ENCODE results near the gene FOSL2.

Gene FOSL2

DNA sequence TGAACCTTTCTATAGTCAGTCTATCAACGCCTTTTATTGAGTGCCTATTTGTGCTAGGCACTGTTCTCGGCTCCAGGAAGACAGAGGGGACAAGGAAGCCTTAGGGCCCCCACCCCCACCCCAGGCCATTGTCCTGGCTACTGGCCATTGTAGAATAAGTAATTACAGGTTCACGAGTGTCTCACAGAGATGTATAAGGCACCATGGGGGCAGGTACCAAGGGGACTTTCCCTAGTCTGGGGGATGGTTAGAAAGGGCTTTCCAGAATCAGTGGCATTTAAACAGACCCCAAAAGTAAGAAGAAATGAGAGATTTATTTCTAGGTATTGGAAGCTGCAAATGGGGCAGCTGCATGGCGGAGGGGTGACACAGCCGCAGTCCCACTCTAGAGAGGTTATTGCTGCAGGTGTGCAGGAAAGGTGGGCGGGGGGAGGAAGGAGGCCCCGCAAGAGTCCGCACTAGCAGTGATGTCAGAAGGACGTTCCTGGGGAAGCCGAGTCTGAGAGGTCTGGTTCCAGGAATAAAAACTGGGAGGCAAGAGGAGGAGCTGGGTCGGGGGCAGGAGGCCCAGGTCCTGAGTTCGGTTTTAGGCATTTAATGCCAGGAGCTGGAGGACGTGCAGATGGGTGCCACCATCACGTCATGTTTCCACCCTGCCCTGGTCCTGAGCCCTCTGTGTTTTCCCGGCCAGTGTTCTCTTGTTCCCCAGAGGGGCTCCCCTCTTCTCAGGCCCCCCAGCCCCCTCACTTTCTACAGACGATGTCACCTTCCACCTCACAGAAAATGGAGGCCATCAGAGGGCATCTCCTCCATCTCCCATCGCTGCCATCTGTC is 30.5 kb downstream of the FOSL2 start:
- H2AFZ ChIP-seq (ENCODE audit: low read depth): no peak overlapping the region
- H3K4me1 ChIP-seq (ENCODE audit: low read depth, poor library complexity, severe bottlenecking): no peaks in the 10 kb centered on the region
- H4K20me1 ChIP-seq (ENCODE audit: insufficient read depth): no peaks in the 10 kb centered on the region
- H3K36me3 ChIP-seq (ENCODE audit: insufficient read depth): no peaks in the 10 kb centered on the region
- TF ChIP-seq, protein P1, sequence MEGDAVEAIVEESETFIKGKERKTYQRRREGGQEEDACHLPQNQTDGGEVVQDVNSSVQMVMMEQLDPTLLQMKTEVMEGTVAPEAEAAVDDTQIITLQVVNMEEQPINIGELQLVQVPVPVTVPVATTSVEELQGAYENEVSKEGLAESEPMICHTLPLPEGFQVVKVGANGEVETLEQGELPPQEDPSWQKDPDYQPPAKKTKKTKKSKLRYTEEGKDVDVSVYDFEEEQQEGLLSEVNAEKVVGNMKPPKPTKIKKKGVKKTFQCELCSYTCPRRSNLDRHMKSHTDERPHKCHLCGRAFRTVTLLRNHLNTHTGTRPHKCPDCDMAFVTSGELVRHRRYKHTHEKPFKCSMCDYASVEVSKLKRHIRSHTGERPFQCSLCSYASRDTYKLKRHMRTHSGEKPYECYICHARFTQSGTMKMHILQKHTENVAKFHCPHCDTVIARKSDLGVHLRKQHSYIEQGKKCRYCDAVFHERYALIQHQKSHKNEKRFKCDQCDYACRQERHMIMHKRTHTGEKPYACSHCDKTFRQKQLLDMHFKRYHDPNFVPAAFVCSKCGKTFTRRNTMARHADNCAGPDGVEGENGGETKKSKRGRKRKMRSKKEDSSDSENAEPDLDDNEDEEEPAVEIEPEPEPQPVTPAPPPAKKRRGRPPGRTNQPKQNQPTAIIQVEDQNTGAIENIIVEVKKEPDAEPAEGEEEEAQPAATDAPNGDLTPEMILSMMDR (conservative IDR thresholded peaks at IDR 0.05; ENCODE audit: low read depth, low read length): no peak
- no peak overlapping the region for H3K4me2 ChIP-seq
- H3K9ac ChIP-seq: no peak overlapping the region
- no peaks in the 10 kb centered on the region for H3K27me3 ChIP-seq (ENCODE audit: insufficient read depth, low read depth)
- H3K4me3 ChIP-seq (IDR thresholded peaks at IDR 0.05; ENCODE audit: insufficient read depth, low read depth, low read length): no peak overlapping the region
- no peak overlapping the region for H3K27ac ChIP-seq
- H3K79me2 ChIP-seq (ENCODE audit: insufficient read depth, low read depth): no peaks in the 10 kb centered on the region

DNA sequence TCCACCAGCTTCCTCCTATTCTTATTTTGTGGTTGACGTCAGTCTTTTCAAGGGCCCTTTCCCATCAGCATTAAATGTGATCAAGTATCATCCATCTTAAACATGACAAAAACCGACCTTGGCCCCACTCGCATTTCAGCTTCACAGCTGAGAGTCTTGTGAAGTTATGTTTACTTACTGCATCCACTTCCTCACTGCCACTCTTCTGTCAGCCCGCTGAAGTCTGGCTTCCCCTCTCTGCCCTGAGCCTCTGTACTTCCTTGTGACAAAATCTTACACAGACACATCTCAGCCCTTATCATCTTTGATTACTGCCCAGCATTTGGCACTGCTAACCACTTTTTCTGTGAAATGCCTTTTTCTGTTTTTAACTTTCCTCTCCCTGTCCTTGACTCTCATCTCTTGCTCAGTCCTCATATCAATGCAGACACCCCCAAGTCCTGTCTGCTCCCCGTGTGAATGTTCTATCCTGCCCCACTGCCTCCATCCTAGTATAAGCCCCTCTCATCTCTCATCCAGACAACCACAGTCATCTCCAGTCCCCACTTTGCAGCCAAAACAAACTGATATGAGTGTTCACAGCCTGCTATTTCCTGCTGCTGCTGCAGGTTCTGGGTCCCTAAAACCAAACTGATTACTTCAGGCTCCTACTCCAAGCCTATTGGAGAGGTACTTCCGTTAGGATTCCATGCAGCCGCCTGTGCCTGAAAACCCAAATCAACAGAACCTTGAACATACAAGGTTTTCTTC is 31.4 kb downstream of the FOSL2 start:
- Histone ChIP-seq H4K20me1 (ENCODE audit: insufficient read depth) (no peaks in the 10 kb centered on the region), H3K27ac (no peak overlapping the region), H3K36me3 (ENCODE audit: insufficient read depth) (no peaks in the 10 kb centered on the region), H3K4me2 (no peak overlapping the region), H3K4me3 (IDR thresholded peaks at IDR 0.05; ENCODE audit: insufficient read depth, low read depth, low read length) (no peak overlapping the region), H2AFZ (ENCODE audit: low read depth) (no peak overlapping the region), H3K4me1 (ENCODE audit: low read depth, poor library complexity, severe bottlenecking) (no peaks in the 10 kb centered on the region), H3K79me2 (ENCODE audit: insufficient read depth, low read depth) (no peaks in the 10 kb centered on the region), H3K9ac (no peak overlapping the region), H3K27me3 (ENCODE audit: insufficient read depth, low read depth) (no peaks in the 10 kb centered on the region)
- TF ChIP-seq, protein P1 (conservative IDR thresholded peaks at IDR 0.05; ENCODE audit: low read depth, low read length): no peak

DNA sequence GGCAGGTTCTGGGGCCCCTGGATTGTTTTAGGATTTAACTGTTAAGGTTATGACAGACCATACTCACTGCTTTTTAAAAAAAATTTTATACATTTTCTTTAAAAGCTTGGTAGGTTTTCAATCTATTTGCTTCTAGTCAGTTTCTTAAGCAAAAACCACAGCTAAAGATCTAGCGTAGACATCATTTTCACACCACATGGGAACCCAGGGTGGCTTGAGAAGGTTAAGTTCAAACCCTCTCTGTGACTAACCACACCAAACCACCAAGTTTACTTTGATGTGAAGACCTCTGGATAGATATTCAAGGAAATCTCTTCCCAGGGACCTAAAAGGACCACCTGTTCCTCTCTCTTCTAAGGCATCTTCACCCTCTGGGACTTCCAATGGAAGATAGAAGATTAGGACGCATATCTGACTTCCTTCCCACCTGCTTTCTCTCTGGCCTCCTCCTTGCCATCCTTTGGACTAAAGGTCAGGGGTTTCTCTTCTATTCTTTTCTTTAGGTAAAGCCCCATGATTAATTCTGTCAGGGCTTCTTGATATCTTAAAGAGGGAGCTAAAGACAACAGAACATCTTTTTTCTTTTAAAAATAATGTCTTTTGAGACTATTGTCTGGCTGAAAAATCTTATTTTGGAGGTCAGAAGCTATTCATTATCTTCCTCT is 32.3 kb downstream of the FOSL2 start:
- H3K4me1 ChIP-seq (ENCODE audit: low read depth, poor library complexity, severe bottlenecking): no peaks in the 10 kb centered on the region
- no peak overlapping the region for H3K4me2 ChIP-seq
- H3K36me3 ChIP-seq (ENCODE audit: insufficient read depth): no peaks in the 10 kb centered on the region
- TF ChIP-seq, protein P1 (conservative IDR thresholded peaks at IDR 0.05; ENCODE audit: low read depth, low read length): no peak
- no peak overlapping the region for H3K9ac ChIP-seq
- H3K27ac ChIP-seq: no peak overlapping the region
- H2AFZ ChIP-seq (ENCODE audit: low read depth): no peak overlapping the region
- no peak overlapping the region for H3K4me3 ChIP-seq (IDR thresholded peaks at IDR 0.05; ENCODE audit: insufficient read depth, low read depth, low read length)
- no peaks in the 10 kb centered on the region for H3K27me3 ChIP-seq (ENCODE audit: insufficient read depth, low read depth)
- no peaks in the 10 kb centered on the region for H4K20me1 ChIP-seq (ENCODE audit: insufficient read depth)
- no peaks in the 10 kb centered on the region for H3K79me2 ChIP-seq (ENCODE audit: insufficient read depth, low read depth)

DNA sequence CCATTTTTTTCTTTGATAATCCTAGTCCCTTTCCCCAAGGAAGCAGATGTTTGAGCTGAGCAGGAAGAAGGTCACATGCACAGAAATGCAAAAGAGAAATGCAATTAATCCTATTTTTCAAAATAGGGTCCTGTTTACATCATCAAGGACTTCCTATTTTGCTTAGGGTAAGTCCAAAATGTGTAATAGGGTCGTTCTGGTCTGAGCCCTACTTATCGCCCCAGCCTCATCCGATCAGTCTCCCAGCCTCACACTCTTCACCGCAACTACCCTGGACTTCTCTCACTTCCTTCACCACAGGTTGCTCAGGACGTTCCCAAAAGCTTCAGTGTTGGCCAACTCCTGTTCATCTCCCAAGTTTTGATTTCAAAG is 32.8 kb downstream of the FOSL2 start:
- TF ChIP-seq, protein P1 (conservative IDR thresholded peaks at IDR 0.05; ENCODE audit: low read depth, low read length): no peak
- no peak overlapping the region for H3K4me2 ChIP-seq
- H3K4me1 ChIP-seq (ENCODE audit: low read depth, poor library complexity, severe bottlenecking): no peaks in the 10 kb centered on the region
- no peak overlapping the region for H3K4me3 ChIP-seq (IDR thresholded peaks at IDR 0.05; ENCODE audit: insufficient read depth, low read depth, low read length)
- no peaks in the 10 kb centered on the region for H3K36me3 ChIP-seq (ENCODE audit: insufficient read depth)
- H3K79me2 ChIP-seq (ENCODE audit: insufficient read depth, low read depth): no peaks in the 10 kb centered on the region
- no peaks in the 10 kb centered on the region for H3K27me3 ChIP-seq (ENCODE audit: insufficient read depth, low read depth)
- H2AFZ ChIP-seq (ENCODE audit: low read depth): no peak overlapping the region
- H3K27ac ChIP-seq: no peak overlapping the region
- H4K20me1 ChIP-seq (ENCODE audit: insufficient read depth): no peaks in the 10 kb centered on the region
- H3K9ac ChIP-seq: no peak overlapping the region

Data from KMS-11 (cell line).